GM21381 (cell line): ENCODE data around the gene RTRAF.
A peak's percentile ranks its signal among the peaks of the same experiment; 100 is the strongest.

ENCODE experiments used
- ATAC-seq: cut with Tn5 transposase; IDR thresholded peaks from one replicate; pipeline ENCODE4 v1.9.1; 2021; ENCODE audit warnings: mild to moderate bottlenecking, moderate library complexity; ENCODE audit not compliant: unreplicated experiment

RTRAF gene

DNA sequence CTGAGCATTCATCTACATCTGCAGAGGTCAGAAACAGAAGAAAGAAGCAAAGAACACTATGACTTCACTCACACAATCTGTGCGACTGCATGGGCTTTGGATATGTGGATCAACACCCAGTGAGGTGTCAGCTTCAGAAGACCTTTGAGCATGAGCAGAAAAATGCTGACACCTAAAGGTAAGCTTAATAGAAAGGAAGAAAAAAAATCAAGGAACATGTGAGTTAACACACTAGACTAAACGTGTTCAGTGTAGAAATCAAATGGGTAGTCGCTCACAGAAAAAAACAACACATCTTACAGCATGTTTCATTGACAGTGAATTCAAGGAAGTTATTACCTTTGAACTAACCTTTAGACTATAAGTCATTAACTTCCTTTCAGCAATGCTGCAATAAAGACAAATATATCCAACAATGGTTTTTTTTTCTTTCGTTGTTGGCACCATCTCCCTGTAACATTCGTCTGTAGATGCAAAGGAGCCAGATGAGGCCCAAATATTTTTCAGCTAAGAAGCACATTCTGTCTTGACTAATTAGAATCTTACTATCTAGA is 30.9 kb downstream of the RTRAF start:
- no peak for ATAC-seq

GRCh38 chr14:52020866-52021717 is 31.7 kb downstream of the RTRAF start:
- no peak for ATAC-seq

DNA sequence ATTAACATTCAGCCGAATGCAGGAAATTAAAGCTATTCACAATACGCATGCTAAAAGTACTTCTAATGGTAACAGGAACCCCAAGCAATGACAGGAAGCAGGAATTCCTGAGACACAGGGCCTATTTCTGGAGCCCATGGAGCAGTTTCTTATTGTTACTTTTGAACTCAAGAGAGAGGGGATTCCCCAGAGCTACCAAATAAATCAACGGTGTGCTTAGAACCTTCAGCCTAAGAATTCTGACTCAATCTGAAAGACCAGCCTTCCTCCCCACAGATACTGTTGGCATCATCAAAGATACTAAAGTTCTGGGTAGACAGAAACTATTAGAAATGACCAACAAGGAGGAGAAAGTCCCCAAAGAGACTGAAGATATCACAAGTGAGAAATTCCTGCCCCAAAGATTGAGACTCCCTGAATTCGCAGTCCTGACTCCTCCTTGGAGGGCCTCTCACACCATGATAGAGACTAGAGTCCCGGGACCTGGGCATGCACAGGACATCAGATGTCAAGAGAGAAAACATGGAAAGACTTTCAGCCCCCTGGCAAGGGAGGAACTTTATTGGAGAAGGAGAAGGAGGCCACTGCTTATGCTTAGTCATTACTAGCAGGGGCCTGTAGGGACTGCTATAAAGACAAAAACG is 32.7 kb downstream of the RTRAF start:
- peak; percentile 86 for ATAC-seq

- ATAC-seq, result no peak
These were observed 34.2 kb downstream of the RTRAF start for GRCh38 chr14:52023518-52023917.

GRCh38 chr14:52025310-52025709 is 36.0 kb downstream of the RTRAF start:
- no peak for ATAC-seq

DNA sequence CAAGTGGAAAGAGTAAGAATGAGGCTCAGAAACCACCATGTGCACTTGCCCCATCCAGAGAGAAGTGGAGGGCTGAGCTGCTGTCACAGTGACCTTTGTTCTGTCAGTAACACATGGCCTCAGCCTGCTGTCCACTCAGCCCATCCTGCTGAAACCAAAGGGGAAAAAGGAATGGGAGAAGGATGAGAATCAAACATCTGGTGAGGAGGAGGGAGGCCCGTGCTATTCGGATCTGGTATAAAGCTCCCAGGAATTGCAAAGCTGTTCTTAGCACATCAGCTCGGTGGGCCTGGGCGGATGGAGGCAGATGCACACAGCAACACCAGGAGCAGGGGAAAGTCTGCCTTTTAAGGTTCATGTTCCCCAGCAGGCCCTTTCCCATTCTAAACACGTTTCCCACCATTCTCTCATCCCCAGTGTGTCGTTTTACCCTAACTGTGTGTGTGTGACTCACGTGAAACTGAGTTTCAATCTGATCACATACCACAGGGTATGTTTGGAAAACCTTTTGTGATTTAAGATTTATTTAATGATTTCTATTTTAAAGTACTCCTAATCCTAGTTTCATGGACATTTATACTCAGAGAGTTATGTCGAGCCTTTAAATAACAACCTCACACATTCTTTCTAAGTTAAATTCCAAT is 36.8 kb downstream of the RTRAF start:
- no peak for ATAC-seq

DNA sequence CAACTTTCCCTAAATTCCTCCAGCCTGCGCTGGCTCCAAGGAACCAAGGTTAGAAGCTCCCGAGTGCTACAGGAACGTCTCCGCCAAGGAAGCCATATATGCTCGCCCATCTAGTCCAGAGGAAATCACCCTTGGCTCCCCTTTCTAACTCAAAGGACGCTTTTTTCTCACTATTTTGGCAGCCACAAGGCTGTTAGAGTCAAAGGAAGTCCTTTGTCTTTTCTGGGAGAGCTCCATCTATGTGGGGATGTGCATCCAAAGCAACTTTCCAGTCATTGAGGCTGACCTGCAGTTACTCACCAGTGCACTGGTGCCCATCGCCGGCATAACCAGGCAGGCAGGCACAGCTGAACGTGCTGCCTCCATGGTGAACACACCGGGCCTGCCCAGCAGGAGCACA is 37.6 kb downstream of the RTRAF start:
- no peak for ATAC-seq

- no peak for ATAC-seq
These were observed 40.5 kb downstream of the RTRAF start for GRCh38 chr14:52029881-52030280.

- no peak for ATAC-seq
These were observed 42.4 kb downstream of the RTRAF start for GRCh38 chr14:52031781-52032180.

GRCh38 chr14:52032204-52032801 is 43.0 kb downstream of the RTRAF start:
- no peak for ATAC-seq

DNA sequence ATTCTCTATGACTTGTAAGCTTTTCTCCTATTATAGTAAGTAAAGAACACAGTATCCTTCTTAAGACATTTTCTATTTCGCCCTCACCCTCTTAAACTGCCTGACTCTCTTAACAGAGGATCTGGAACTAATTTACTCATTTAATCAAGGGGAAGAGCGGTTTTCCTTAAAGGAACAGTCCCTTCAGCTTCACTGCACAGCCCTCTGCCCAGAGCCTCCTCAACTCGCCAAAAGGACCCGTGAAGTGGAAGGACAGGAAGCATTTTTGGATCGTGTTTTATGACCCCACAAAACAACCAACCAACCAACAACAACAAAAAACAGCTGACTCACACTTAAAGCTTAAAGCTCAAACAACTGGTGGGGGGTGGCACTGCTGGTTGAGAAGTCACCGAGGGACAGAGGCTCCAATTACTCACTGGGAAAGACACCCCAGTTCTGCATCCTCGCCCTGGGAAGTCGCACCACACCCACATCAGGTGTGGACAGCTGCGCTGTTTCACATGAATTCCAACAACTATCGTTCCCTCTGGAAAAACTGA is 43.8 kb downstream of the RTRAF start:
- no peak for ATAC-seq

DNA sequence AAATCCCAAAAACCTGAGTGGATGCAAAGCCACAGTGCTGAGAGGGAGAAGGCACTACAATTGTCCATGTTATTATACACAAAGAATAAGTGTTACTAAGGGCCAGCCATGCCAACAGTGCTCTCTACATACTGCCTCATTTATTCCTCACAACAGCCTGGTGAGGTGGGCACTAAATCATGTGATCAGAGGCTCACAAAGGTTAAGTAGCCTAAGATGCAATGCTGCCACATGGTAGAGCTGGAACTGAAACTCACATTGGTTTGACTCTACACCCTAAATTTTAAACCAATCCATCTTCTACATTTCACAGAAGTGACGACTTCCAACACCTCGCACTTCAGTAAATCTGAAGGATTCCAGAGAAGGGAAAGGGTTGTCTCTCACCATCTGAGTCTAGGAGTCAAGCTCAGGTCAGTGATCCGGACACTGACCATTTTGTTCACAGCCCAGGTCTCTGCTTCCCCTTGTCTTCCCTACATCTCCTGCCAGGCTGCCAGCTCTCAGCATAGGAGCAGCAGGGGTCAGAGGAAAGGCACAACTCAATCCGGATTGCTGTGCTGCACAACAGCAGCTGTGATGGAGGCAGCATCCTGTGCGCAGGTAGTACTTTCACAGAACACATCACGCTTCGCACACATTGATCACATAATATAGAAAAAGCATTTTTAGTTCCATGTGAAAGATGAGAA is 49.9 kb downstream of the RTRAF start:
- ATAC-seq, result no peak

- ATAC-seq, result no peak
These were observed 51.3 kb downstream of the RTRAF start for GRCh38 chr14:52040598-52040997.

DNA sequence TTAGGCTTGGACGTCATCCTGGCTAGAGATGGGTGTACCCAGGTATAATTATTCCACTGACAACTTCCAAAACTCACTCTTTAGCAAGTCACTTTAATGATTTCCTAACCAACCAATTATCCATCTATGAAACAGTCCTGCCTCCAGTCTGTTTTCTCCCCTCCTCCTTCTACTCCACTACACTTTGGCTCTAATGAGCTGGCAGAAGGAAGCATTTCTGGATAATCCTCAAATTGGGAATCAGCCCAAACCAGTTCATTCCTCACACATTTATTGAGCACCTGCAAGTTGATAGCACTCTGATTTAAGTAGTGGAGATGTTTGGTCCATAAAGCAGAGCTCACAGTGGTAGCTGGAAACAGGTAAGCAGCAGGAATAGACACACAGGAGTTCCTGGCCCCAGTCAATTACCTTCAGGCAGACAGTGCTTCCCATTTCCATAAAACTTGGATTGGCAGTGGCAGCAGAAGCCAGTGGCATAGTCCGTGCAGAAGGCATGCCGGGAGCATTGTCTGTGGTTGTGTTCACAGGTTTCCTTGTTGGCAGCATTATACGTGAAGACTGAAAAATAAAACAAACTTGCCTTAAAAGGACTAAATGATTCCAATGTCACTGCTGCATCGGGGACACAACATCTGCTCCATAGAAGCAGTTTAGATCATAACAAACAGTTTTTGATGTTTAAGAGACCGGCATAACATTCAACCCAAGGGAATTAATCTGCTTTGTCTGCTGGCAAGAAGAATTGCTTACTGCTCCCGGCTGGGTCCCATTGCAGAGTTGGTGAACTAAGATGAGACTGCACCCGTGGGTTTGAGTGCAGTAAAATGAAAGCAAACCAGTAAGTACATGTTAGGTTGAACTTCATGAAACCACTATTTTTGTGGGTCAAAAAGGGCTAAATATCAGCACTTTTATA is 53.3 kb downstream of the RTRAF start:
- ATAC-seq, result no peak

GRCh38 chr14:52043690-52044089 is 54.3 kb downstream of the RTRAF start:
- no peak for ATAC-seq

DNA sequence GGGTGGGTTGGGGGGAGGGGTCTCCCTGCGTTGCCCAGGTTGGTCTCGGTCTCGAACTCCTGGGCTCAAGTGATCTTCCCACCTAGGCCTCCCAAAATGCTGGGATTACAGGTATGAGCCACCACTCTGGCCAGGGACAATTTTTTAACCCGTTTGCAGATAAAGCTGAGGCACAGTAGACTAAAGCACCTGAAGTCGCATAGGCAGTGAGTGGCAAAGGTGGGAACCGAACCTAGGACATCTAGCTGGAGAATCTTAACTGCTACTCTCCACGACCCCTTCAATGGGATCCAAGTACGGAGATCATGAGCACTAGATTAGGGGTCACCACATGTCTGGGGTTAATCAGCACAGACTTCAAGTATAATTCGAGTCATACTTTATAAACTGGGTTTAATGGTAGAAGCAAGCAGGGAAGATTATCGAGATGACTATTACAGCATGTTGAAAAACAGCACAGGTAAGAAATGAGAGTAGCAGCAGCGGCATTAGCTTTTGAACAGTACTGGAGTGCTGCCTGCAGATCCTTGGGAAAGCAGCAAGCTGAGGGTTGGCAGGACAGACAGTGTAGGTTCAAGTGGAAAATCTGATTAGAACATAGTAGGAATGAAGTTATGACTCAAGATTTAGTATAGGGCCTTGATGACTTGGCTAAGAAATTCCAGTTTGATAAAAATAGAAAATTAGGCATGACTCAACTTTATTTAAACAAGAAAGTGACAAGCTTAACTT is 55.6 kb downstream of the RTRAF start:
- ATAC-seq, result no peak

DNA sequence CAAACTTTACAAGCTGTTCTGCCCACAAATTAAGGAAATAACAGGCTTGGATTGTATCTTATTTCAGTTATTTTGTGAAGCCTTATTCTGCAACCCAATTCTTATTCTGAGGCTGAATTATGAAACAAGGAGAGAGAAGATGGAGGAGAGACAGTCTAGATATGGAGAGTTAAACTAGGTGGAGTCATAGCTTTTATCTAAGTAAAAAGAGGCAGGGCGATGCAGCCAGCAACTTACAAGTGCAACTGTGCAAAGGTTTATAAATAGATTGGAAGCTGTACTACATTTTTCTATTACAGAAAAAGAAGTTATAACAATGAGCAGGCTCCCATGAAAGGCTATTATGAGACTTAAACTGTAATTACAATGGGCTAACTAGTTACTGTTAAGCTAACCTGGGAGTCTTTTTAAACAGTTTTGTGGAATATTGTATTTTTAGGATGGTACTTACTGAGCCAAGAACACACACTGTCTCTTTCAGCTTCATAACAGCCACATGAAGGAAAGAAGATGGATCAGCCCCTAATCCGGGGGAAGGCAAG is 57.1 kb downstream of the RTRAF start:
- no peak for ATAC-seq

DNA sequence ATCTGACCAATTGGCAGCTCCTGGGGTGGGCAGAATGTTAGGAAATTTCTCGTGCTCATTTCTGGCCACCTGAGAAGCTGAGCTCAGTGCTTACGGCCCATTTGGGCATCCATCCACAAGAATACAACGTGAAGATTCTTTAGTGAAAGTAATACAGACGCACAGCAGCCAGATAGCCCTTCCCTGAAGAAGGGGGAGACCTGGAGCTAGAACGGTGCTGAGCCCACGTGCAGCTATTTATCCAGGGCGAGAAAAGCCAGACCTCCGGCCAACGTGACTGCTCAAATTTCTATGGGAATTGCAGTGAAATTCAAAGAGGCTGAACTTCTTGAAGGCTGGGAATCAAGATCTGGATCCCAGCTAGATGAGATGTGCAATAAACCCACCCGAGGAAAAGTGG is 58.8 kb downstream of the RTRAF start:
- no peak for ATAC-seq
